ENCODE data around the gene SMIM3. TPM values are rescaled to one million over a fixed set of nuclear protein-coding genes. Genes with fewer than 3 reads are reported as not detected.
A peak's percentile ranks its signal among the peaks of the same experiment; 100 is the strongest.

Gene SMIM3
- total RNA-seq, 1 donor from 2014 or later = 28.3 TPM

- no peaks in the 10 kb centered on the region for H3K36me3 ChIP-seq
- intact Hi-C loops (cut with DNase I) = no loop called here
- peak overlapping the region; percentile 93 for H3K27ac ChIP-seq
- TF ChIP-seq CTCF (IDR thresholded peaks at IDR 0.05) = no peak
- peak overlapping the region; percentile 9 for H3K4me3 ChIP-seq
- H3K27me3 ChIP-seq = no peaks in the 10 kb centered on the region
- H3K4me1 ChIP-seq = peaks cover 81% of the 10 kb centered on the region
- DNase-seq (no peak), ATAC-seq (peak; percentile 47)
- no peaks in the 10 kb centered on the region for H3K9me3 ChIP-seq
Observed at GRCh38 chr5:150783422-150783928, 4.9 kb downstream of the SMIM3 start.

- DNase-seq = no peak
- Histone ChIP-seq H3K27ac (no peak overlapping the region), H3K4me1 (peaks cover 89% of the 10 kb centered on the region), H3K9me3 (no peaks in the 10 kb centered on the region), H3K4me3 (no peak overlapping the region), H3K36me3 (no peaks in the 10 kb centered on the region), H3K27me3 (no peaks in the 10 kb centered on the region)
- ATAC-seq = no peak
- intact Hi-C loops (cut with DNase I) = no loop called here
- no peak for TF ChIP-seq CTCF (IDR thresholded peaks at IDR 0.05)
Observed at GRCh38 chr5:150785950-150786349, 7.4 kb downstream of the SMIM3 start.

GRCh38 chr5:150786876-150787275 is 8.3 kb downstream of the SMIM3 start:
- TF ChIP-seq CTCF (IDR thresholded peaks at IDR 0.05) = no peak
- Histone ChIP-seq H3K27ac (peak overlapping the region; percentile 49), H3K4me3 (no peak overlapping the region), H3K36me3 (no peaks in the 10 kb centered on the region), H3K27me3 (no peaks in the 10 kb centered on the region), H3K4me1 (peaks cover 85% of the 10 kb centered on the region), H3K9me3 (no peaks in the 10 kb centered on the region)
- DNase-seq = no peak
- ATAC-seq = no peak
- intact Hi-C loops (cut with DNase I) = no loop called here

GRCh38 chr5:150787656-150788055 is 9.1 kb downstream of the SMIM3 start:
- Histone ChIP-seq H3K9me3 (no peaks in the 10 kb centered on the region), H3K27me3 (no peaks in the 10 kb centered on the region), H3K4me3 (no peak overlapping the region), H3K36me3 (no peaks in the 10 kb centered on the region), H3K4me1 (peaks cover 77% of the 10 kb centered on the region), H3K27ac (peak overlapping the region; percentile 49)
- no peak for TF ChIP-seq CTCF (IDR thresholded peaks at IDR 0.05)
- no peak for DNase-seq
- intact Hi-C loops (cut with DNase I) = no loop called here
- peak; percentile 33 for ATAC-seq

- TF ChIP-seq CTCF (IDR thresholded peaks at IDR 0.05) = no peak
- Histone ChIP-seq H3K27ac (peak overlapping the region; percentile 66), H3K36me3 (no peaks in the 10 kb centered on the region), H3K4me1 (peaks cover 64% of the 10 kb centered on the region), H3K9me3 (no peaks in the 10 kb centered on the region), H3K4me3 (no peak overlapping the region), H3K27me3 (no peaks in the 10 kb centered on the region)
- ATAC-seq (no peak), DNase-seq (no peak)
- intact Hi-C loops (cut with DNase I) = no loop called here
Observed at GRCh38 chr5:150788977-150789376, 10.4 kb downstream of the SMIM3 start.

GRCh38 chr5:150789450-150789849 is 10.9 kb downstream of the SMIM3 start:
- H3K4me1 ChIP-seq = peaks cover 59% of the 10 kb centered on the region
- H3K36me3 ChIP-seq = no peaks in the 10 kb centered on the region
- DNase-seq (no peak), ATAC-seq (no peak)
- H3K4me3 ChIP-seq = no peak overlapping the region
- intact Hi-C loops (cut with DNase I) = no loop called here
- peak overlapping the region; percentile 66 for H3K27ac ChIP-seq
- no peak for TF ChIP-seq CTCF (IDR thresholded peaks at IDR 0.05)
- no peaks in the 10 kb centered on the region for H3K27me3 ChIP-seq
- H3K9me3 ChIP-seq = no peaks in the 10 kb centered on the region
